H1 (cell line): Measurements from ENCODE around the gene CPD. TPM values are rescaled to one million over a fixed set of nuclear protein-coding genes. Genes with fewer than 3 reads are reported as not detected.
"Not testable (repeated sequence)": the region's sequence is repeated elsewhere in the genome, so short reads cannot be mapped to it uniquely, and the experiment has no call there.

ENCODE experiments used
- CTCF ChIA-PET: fragments of 300-600 bp; sonication (Branson Sonifier 250); formaldehyde crosslinking; loops from one replicate; lab custom pipeline; 2021; ENCODE audit not compliant: partially characterized antibody; lab: Charles Lee
- POLR2A ChIA-PET: fragments of 300-600 bp; sonication (Branson Sonifier 250); formaldehyde crosslinking; loops from one replicate; lab custom pipeline; 2021; ENCODE audit warnings: inconsistent platforms; ENCODE audit not compliant: partially characterized antibody; lab: Charles Lee
- DNase-seq, 2 experiments: peaks; one replicate each; pipeline versions ENCODE4 v3.0.0 to v3.0.0-alpha.2; 2010 to 2022; ENCODE audit warnings: low spot score in 2 of 2, low read depth in 1 of 2, mixed read lengths in 1 of 2
- FAIRE-seq: peaks from 2 replicates; lab custom pipeline; 2011; peaks lifted over from hg19 to GRCh38; lab: Jason Lieb, UNC
- H2AFZ ChIP-seq: 2 replicates; pipeline ENCODE4 v1.8.1; 2012; ENCODE audit warnings: low read length, inconsistent platforms
- H2AK5ac ChIP-seq: 2 replicates; pipeline ENCODE4 v1.6.1; 2013; ENCODE audit warnings: low read depth, low read length
- H2BK120ac ChIP-seq: replicated peaks from 2 replicates; pipeline ENCODE3; 2013; ENCODE audit warnings: low read depth, low read length, inconsistent platforms
- H2BK12ac ChIP-seq: 2 replicates; pipeline ENCODE4 v1.6.1; 2013; ENCODE audit warnings: low read depth, low read length
- H2BK15ac ChIP-seq: 2 replicates; pipeline ENCODE4 v1.6.1; 2013; ENCODE audit warnings: low read length
- H2BK20ac ChIP-seq: 2 replicates; pipeline ENCODE4 v1.6.1; 2013; ENCODE audit warnings: low read length
- H2BK5ac ChIP-seq: 2 replicates; pipeline ENCODE4 v1.6.1; 2013; ENCODE audit warnings: low read depth, low read length
- H3K14ac ChIP-seq: 2 replicates; pipeline ENCODE4 v1.6.1; 2013; ENCODE audit warnings: inconsistent platforms; ENCODE audit not compliant: insufficient read length
- H3K18ac ChIP-seq: 2 replicates; pipeline ENCODE4 v1.6.1; 2013; ENCODE audit warnings: low read length; ENCODE audit errors: extremely low read depth
- H3K23ac ChIP-seq: 2 replicates; pipeline ENCODE4 v1.6.1; 2013; ENCODE audit warnings: inconsistent platforms; ENCODE audit not compliant: insufficient read length
- H3K23me2 ChIP-seq: 2 replicates; pipeline ENCODE4 v1.6.1; 2013; ENCODE audit warnings: low read depth, low read length
- H3K27ac ChIP-seq: 2 replicates; pipeline ENCODE4 v1.6.1; 2011; ENCODE audit warnings: low read depth, low read length, inconsistent platforms
- H3K27me3 ChIP-seq, 4 experiments: replicated peaks in 1 of 4; 1 replicate in 1 of 4; 2 replicates in 3 of 4; pipeline versions ENCODE4 v1.6.1 to v1.8.1; 2011 to 2013; ENCODE audit warnings: low read length in 3 of 4, mild to moderate bottlenecking in 3 of 4, inconsistent platforms in 2 of 4, mixed read lengths in 2 of 4, moderate library complexity in 1 of 4; ENCODE audit not compliant: control insufficient read depth in 3 of 4, insufficient read depth in 3 of 4; ENCODE audit errors: extremely low read depth in 1 of 4
- H3K36me3 ChIP-seq, 4 experiments: 2 replicates each; pipeline versions ENCODE4 v1.6.1 to v1.8.1; 2011 to 2013; ENCODE audit warnings: mild to moderate bottlenecking in 4 of 4, low read length in 3 of 4, moderate library complexity in 2 of 4, control low read depth in 1 of 4, inconsistent platforms in 1 of 4; ENCODE audit not compliant: insufficient read depth in 4 of 4, control insufficient read depth in 2 of 4
- H3K4ac ChIP-seq: replicated peaks from 2 replicates; pipeline ENCODE3; 2013; ENCODE audit warnings: low read length, low read depth, mixed read lengths, inconsistent platforms; ENCODE audit not compliant: insufficient read length
- H3K4me1 ChIP-seq, 4 experiments: replicated peaks in 1 of 4; 1 replicate in 1 of 4; 2 replicates in 3 of 4; pipeline versions ENCODE4 v1.6.1 to v1.8.1; 2011 to 2013; ENCODE audit warnings: low read length in 3 of 4, inconsistent platforms in 2 of 4, mixed read lengths in 1 of 4; ENCODE audit not compliant: insufficient read depth in 4 of 4, control insufficient read depth in 3 of 4
- H3K4me2 ChIP-seq, 2 experiments: 2 replicates each; pipeline versions ENCODE4 v1.6.1 to v1.8.1; 2011 to 2013; ENCODE audit warnings: low read depth in 2 of 2, low read length in 2 of 2, control low read depth in 1 of 2, inconsistent platforms in 1 of 2, mild to moderate bottlenecking in 1 of 2; ENCODE audit not compliant: insufficient read depth in 1 of 2
- H3K4me3 ChIP-seq, 4 experiments: fragments of 200-600, 300-600 bp in 1 of 4; sonication (generic), shearing (Covaris generic), sonication (Bioruptor Twin) in 1 of 4; 2 replicates each; pipeline versions ENCODE4 v1.5.1 to v1.8.1; 2011 to 2016; ENCODE audit warnings: low read length in 4 of 4, low read depth in 3 of 4, control low read depth in 2 of 4, inconsistent platforms in 2 of 4, mild to moderate bottlenecking in 2 of 4, mixed read lengths in 1 of 4, moderate library complexity in 1 of 4; ENCODE audit not compliant: insufficient read depth in 2 of 4; ENCODE audit errors: extremely low read depth in 1 of 4
- H3K56ac ChIP-seq: replicated peaks from 2 replicates; pipeline ENCODE3; 2013; ENCODE audit warnings: low read depth, mild to moderate bottlenecking, mixed read lengths, low read length, inconsistent platforms; ENCODE audit not compliant: insufficient read length
- H3K79me1 ChIP-seq: 2 replicates; pipeline ENCODE4 v1.6.1; 2013; ENCODE audit warnings: low read depth, low read length, control low read depth
- H3K79me2 ChIP-seq, 2 experiments: 2 replicates each; pipeline versions ENCODE4 v1.6.1 to v1.8.1; 2012 to 2013; ENCODE audit warnings: low read length in 2 of 2, mild to moderate bottlenecking in 2 of 2, inconsistent platforms in 1 of 2; ENCODE audit not compliant: insufficient read depth in 2 of 2, control insufficient read depth in 1 of 2
- H3K9ac ChIP-seq, 4 experiments: replicated peaks in 1 of 4; 1 replicate in 1 of 4; 2 replicates in 3 of 4; pipeline versions ENCODE4 v1.6.1 to v1.8.1; 2011 to 2013; ENCODE audit warnings: low read depth in 3 of 4, low read length in 3 of 4, control low read depth in 2 of 4, mild to moderate bottlenecking in 2 of 4, moderate library complexity in 2 of 4, inconsistent platforms in 1 of 4; ENCODE audit errors: extremely low read depth in 1 of 4
- H3K9me3 ChIP-seq, 2 experiments: 2 replicates each; pipeline versions ENCODE4 v1.6.1 to v1.8.1; 2012 to 2013; ENCODE audit warnings: mild to moderate bottlenecking in 2 of 2, moderate library complexity in 2 of 2, control low read depth in 1 of 2, inconsistent platforms in 1 of 2, low read depth in 1 of 2, low read length in 1 of 2, mixed read lengths in 1 of 2; ENCODE audit not compliant: insufficient read depth in 2 of 2
- H4K20me1 ChIP-seq, 2 experiments: replicated peaks in 1 of 2; 2 replicates each; pipeline versions ENCODE3 to v1.8.1; 2011 to 2013; ENCODE audit warnings: inconsistent platforms in 2 of 2, low read length in 2 of 2, mild to moderate bottlenecking in 1 of 2; ENCODE audit not compliant: insufficient read depth in 2 of 2, control insufficient read depth in 1 of 2
- H4K5ac ChIP-seq: 2 replicates; pipeline ENCODE4 v1.6.1; 2013; ENCODE audit warnings: low read length, low read depth, mixed read lengths, inconsistent platforms; ENCODE audit not compliant: insufficient read length
- H4K8ac ChIP-seq: 2 replicates; pipeline ENCODE4 v1.8.0; 2013; ENCODE audit warnings: mild to moderate bottlenecking, moderate library complexity, low read length, inconsistent platforms; ENCODE audit not compliant: insufficient read depth; ENCODE audit errors: extremely low read depth
- H4K91ac ChIP-seq: replicated peaks from 2 replicates; pipeline ENCODE3; 2013; ENCODE audit warnings: low read length, mixed read lengths, inconsistent platforms; ENCODE audit not compliant: insufficient read length
- WGBS, 2 experiments: shearing (Covaris generic) in 1 of 2; methylation state at CpG; one replicate each; pipeline versions ENCODE4 v1.1.6 to v1.1.7; 2013 to 2015; ENCODE audit warnings: low lambda C conversion rate in 2 of 2, mixed read lengths in 2 of 2, inconsistent platforms in 1 of 2, low coverage in 1 of 2, missing lambda C conversion rate in 1 of 2; ENCODE audit not compliant: insufficient replicate concordance in 2 of 2, insufficient coverage in 1 of 2, insufficient read length in 1 of 2; ENCODE audit errors: extremely low coverage in 1 of 2, missing lambda C conversion rate in 1 of 2; 5-methylcytosine and 5-hydroxymethylcytosine counted together
- polyA plus RNA-seq, 7 experiments: library from polyadenylated mRNA; depleted of rRNA in 3 of 7; stranded (reverse) in 5 of 7; unstranded in 2 of 7; fragments of >200 nt in 5 of 7; fragments of 200-250 nt in 2 of 7; gene quantifications; 1 replicate in 5 of 7; 2 replicates in 1 of 7; 4 replicates in 1 of 7; pipeline versions ENCODE4 v1.2.1 to v1.2.3, GENCODE V29; 2011 to 2013; ENCODE audit warnings: missing spikeins in 2 of 7, mixed read lengths in 2 of 7
- total RNA-seq: library from RNA; stranded (reverse); fragmentation: NEBNext Ultra II Directional; extraction: Animal tissue kit (Norgen Biotek cat#: 25700); gene quantifications from 2 replicates; pipeline ENCODE4 v1.2.1, GENCODE V29; 2021

Gene CPD
- total and polyA plus RNA-seq, 2 of the 8 experiments (the other 6 are each of a cell fraction or from before 2014, with no cell fraction given) = 8.6 to 46.2 TPM

DNA sequence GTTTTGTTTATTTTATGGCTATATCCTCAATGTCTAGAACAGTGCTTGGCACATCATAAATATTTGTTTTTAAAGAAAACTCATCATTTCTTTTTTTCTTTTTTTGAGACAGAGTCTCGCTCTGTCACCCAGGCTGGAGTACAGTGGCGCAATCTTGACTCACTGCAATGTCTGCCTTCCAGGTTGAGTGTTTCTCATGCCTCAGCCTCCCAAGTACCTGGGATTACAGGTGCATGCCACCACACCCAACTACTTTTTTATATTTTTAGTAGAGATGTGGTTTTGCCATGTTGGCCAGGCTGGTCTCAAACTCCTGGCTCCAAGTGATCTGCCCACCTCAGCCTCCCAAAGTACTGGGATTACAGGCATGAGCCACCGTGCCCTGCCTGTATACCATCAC is 35.5 kb upstream of the CPD start:
- H4K91ac ChIP-seq, POLR2A ChIA-PET, H3K18ac ChIP-seq, H3K9me3 ChIP-seq, H2BK20ac ChIP-seq, H3K4me3 ChIP-seq, H2AK5ac ChIP-seq, H2BK15ac ChIP-seq, H2BK120ac ChIP-seq, H3K4me2 ChIP-seq, H3K4ac ChIP-seq, H3K79me1 ChIP-seq, CTCF ChIA-PET, H4K8ac ChIP-seq, H3K36me3 ChIP-seq, H3K27ac ChIP-seq, H4K5ac ChIP-seq, H3K23ac ChIP-seq, DNase-seq, H3K23me2 ChIP-seq, H3K9ac ChIP-seq, H3K56ac ChIP-seq, H3K14ac ChIP-seq, H3K27me3 ChIP-seq, H3K4me1 ChIP-seq, H4K20me1 ChIP-seq, H2BK5ac ChIP-seq, H3K79me2 ChIP-seq, H2AFZ ChIP-seq, H2BK12ac ChIP-seq, FAIRE-seq: not testable (repeated sequence)
- WGBS, 2 experiments = 93% methylated on average over 3 of the region's 3 CpGs; no CpG with 5 or more reads in 1 of the 2 experiments
